GDM1 (cell line): ENCODE measurements around the gene F10.

Experiments
- DNase-seq: peaks from one replicate; lab custom pipeline; 2025; lab: John Stamatoyannopoulos, UW

F10 gene

GRCh38 chr13:113137691-113138298 is 15.2 kb downstream of the F10 start:
- DNase-seq, result no peak

- no peak for DNase-seq
Measured at GRCh38 chr13:113138792-113139551, 16.4 kb downstream of the F10 start.

DNA sequence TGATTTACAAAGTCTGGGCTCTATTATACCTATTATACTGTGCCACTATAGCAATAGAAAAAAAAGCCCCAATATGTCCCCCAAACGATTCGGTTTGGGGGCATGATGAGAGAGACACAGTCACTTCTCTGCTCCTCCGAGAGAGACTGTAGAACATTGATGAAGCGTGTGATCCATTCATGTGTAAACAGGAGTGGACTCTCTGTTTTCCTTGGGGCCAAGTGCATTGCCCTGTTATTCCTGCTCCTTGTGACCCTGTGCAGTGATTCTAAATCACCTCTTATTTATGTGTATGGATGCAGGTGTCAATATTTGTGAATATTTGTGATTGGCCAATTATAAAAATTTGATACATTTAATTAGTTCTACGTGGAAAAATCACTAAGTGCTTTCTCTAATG is 17.0 kb downstream of the F10 start:
- DNase-seq, result no peak

GRCh38 chr13:113140677-113141600 is 18.3 kb downstream of the F10 start:
- no peak for DNase-seq

DNA sequence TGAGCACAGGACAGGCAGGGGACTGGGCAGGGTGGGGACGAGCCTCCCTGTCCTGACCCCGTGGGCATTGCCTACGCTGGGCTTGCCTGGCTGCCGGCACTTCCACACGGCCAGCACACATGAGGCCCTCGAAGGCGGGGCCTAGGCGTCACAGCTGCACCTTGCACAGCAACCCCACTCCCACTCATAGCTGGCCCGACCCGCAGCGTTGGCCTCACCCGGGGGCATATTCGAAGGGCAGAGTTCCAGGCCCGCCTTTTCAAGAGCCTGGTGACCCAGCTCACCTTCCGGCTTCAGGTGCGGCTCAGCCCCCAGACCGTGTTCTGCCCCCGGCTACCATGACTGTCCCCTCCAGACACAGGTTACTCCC is 19.0 kb downstream of the F10 start:
- no peak for DNase-seq

DNA sequence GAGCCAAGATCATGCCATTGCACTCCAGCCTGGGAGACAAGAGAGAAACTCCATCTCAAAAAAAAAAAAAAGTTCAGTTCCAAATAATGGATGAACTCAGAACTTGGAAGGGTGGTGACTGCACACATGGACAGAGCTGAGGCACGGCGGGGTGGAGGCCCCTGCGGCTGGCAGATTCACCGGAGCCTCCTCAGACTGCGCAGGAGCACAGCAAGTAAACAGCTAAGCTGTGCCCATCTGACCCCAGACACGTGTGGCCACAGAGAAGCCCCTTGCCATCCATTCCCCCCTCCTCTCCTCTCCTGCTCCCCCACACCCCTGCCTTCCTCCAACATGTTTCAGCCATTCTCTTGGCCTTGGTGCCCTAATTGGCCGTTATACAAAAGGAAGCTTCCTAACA is 20.3 kb downstream of the F10 start:
- no peak for DNase-seq

GRCh38 chr13:113143466-113144254 is 21.1 kb downstream of the F10 start:
- DNase-seq, result no peak

DNA sequence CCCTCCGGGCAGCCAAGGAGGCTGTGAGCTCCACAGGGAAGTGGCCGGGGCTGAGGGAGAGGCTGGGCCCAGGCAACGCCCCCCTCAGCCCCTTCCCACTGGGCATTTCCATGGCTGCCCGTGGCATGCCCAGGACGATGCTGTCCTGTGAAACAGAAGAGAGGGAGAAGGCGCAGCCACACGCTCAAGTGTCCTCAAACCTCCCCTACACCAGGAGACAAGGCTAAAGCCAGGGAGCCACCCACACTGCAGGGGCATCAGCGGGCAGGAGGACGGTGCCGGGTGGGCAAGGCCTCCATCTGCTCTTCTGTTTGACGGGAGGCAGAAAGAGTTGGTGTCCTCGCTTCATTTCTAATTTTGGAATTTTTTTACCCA is 21.6 kb downstream of the F10 start:
- no peak for DNase-seq

- no peak for DNase-seq
Measured at GRCh38 chr13:113145496-113145895, 22.9 kb downstream of the F10 start.

DNA sequence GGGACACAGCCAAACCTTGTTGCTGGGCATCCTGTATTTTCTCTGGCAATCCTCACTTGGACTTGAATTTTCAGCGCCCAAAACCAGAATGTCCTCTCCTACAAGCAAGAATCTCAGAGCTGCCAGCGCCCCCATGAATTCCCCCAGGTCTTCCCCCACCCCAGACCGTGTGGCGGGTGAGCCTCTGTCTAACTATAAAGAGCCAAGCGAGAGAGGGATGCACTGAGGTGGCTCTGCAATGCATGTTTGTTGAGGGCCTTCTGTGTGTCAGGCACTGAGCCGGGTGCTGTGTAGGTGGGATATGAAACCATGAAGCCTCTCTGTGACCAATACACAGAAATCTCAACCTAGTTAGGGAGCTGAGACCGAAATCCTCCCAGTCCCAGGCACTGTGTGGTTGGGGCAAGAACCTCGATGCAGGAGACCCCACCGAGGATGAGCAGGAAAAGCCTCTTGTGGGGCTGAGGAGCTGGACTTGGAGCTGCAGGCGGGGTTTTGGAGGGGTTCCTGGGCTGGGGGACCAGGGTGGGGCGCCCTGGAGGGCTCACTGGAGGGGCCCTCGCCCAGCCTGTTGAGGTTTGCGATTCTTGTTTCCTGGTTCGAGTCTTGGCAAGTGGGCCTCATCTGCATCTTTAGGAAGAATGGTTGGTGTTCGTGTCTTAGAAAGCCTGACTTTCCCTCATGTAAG is 23.5 kb downstream of the F10 start:
- no peak for DNase-seq

DNA sequence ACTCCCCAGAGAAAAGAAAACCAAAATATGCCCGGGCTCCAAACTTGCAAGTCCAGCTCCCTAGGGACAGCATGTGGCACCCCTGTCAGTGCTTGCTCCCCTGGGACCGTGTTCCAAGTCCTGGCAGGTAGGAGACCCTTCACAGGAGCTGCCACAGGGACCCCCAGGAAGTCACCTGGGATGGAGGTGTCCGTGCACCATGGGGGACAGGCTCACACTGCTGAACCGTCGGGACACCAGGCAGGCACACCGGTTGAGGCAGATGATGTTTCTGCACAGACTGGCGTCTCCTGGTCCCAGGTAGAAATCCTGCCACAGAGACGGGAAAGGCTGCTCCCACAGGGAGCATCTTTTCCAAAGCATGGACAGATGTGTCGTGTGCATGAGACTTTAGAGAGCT is 24.2 kb downstream of the F10 start:
- no peak for DNase-seq

DNA sequence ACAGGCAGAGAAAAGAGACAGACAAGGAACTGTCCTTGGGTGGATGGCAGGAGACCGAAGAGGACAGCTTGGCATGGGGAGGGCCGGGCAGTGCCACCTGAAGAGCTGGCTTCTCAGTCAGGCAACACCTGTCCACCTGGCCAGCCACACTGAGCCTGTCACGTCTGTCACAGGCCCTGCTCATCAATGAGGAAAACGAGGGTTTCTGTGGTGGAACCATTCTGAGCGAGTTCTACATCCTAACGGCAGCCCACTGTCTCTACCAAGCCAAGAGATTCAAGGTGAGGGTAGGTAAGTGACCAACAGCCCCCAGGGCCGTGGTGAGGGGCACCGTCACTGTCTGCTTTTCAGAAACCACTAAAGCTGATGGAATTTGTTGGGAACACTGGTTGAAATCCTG is 24.6 kb downstream of the F10 start:
- DNase-seq, result no peak

GRCh38 chr13:113148407-113148806 is 25.8 kb downstream of the F10 start:
- DNase-seq, result no peak

DNA sequence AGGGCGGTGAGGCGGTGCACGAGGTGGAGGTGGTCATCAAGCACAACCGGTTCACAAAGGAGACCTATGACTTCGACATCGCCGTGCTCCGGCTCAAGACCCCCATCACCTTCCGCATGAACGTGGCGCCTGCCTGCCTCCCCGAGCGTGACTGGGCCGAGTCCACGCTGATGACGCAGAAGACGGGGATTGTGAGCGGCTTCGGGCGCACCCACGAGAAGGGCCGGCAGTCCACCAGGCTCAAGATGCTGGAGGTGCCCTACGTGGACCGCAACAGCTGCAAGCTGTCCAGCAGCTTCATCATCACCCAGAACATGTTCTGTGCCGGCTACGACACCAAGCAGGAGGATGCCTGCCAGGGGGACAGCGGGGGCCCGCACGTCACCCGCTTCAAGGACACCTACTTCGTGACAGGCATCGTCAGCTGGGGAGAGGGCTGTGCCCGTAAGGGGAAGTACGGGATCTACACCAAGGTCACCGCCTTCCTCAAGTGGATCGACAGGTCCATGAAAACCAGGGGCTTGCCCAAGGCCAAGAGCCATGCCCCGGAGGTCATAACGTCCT is 26.4 kb downstream of the F10 start:
- no peak for DNase-seq

DNA sequence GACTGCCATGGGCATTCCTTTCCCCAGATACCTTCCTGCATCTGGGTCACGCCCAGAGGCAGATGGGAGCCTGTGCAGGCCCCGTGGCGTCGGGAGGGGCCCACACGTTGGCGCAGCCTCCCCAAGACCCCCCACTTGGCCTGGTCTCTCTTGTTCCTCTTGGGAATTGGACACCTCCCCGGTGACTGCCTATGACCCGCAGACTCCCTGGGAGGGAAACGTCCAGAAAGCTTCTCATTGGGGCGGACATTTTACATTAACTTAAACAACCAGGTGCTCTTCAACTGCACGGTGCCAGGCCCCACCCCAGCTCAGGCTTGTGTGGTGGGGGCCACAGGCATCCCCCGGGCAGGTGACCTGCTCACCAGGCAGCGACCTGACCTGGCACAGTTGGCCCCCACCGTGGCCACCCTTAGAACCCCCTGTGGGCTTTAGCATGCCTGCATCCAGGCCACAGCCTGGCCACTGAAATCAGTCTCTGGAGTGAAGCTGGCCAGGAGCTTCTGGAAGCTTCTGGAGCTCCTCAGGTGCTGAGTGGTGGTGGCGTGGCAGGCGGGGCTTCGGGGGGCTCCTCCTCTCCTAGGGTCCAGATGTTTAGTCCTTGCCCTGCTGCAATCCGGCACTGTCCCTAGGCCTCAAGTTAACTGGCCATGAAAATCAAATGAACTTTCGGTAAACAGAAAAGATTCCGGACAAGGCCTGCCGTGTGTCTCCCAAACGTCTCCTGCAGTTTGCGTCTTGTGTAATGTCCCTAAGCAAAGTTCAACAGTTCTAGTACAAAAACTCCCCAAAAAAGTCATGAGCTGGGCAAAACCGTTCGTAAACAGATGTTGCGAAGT is 27.3 kb downstream of the F10 start:
- DNase-seq, result no peak

GRCh38 chr13:113150550-113151365 is 28.2 kb downstream of the F10 start:
- no peak for DNase-seq

DNA sequence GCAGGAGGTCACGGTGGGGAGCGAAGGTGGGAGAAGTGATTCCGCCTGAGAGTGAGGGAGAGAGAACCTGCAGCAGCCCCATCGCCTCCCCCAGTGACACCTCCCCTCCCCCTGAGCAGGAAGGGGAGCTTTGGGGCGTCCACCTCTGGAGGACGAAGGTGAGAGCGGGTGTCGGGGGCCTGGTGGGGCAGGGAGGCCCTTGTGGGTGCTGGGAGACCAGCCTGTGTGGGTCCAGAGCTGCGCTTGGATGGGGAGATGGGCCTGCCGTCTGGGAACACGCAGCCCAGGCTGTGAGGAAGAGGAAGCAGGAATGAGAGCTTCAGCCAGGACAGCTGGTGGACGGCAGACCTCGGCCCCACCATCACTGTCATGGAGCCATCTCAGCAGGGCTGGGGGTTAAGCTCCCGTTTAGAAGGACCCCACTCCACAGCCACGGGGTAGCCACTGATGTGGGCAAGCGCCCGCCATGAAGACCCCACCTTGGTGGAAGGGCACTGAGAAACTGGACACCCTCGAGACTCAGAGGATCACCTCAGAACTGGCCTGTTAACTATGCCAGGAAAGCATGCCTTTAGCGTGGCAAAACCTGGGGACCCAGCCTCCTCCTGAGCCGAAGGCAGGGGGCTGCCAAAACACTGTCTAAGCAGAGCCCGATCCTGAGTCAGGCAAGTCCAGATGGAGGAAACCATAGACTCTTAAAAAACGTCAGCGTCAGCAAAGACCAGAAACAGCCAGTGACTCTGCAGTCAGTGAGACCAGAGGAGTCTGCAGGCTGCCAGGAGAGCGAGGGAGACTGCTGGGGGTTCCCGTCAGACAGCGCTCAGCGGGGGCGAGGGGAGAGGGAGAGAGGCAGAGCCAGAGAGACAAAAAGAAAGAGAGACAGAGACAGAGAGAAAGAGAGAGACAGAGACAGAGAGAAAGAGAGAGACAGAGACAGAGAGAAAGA is 29.4 kb downstream of the F10 start:
- DNase-seq, result no peak

DNA sequence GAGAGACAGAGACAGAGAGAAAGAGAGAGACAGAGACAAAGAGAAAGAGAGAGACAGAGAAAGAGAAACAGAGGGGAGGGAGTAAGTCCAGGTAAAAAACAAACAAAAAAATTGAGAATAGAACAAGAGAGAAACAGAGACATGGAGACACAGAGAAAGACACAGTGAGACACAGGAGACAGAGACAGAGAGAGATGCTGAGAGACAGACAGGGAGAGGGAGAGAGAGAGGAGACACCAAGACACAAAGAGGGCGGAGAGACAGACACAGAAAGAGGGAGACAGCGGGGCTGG is 30.0 kb downstream of the F10 start:
- no peak for DNase-seq
